Measurements from ENCODE around the gene OSBPL8. TPM values are rescaled to one million over a fixed set of nuclear protein-coding genes. Genes with fewer than 3 reads are reported as not detected.

OSBPL8 gene
- total RNA-seq, 1 donor from 2014 or later = 119 TPM

DNA sequence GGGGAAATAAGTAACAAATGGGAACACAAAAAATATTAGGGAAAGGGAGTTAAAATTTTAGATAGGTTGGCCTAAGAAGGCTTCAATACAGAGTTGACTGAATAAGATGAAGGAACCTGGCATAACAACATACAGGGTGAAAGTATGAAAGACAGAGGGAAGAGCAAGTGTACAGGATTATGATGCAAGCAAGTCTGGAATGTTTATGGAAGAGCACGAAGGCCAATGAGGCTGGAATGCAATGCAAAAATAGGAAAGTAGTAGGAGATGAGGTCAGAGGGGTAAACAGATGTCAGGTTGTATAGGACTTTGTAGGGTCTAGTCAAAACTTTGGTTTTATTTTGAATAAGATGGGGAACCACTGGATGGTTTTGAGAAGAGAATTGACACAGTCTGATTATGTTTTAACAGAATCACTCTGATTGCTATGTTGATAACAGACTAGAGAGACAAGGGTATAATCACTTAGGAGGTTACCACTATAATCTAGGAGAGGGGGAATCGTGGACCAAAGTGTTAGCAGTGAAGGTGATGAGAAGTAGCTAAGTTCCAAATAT, 96.8 kb downstream of the OSBPL8 start:
- H2AFZ ChIP-seq (ENCODE audit: low read depth, low read length) = no peak overlapping the region
- Mint-ChIP-seq H3K4me3 (ENCODE audit: unreplicated experiment) (no peak overlapping the region), H3K36me3 (ENCODE audit: low read depth, unreplicated experiment) (no peaks in the 10 kb centered on the region), H3K9me3 (ENCODE audit: unreplicated experiment) (no peaks in the 10 kb centered on the region), H3K4me1 (ENCODE audit: low read depth, unreplicated experiment) (peaks cover 19% of the 10 kb centered on the region), H3K27me3 (ENCODE audit: low read depth, unreplicated experiment) (no peaks in the 10 kb centered on the region), H3K27ac (ENCODE audit: unreplicated experiment) (no peak overlapping the region)
- FAIRE-seq = no peak
- no peaks in the 10 kb centered on the region for H3K9me3 ChIP-seq (ENCODE audit: insufficient read depth, low read depth, low read length)
- no peak overlapping the region for H3K4me3 ChIP-seq (ENCODE audit: insufficient read depth, low read depth, low read length)
- no peak overlapping the region for H3K27ac ChIP-seq (ENCODE audit: low read depth, low read length)
- H3K27me3 ChIP-seq (ENCODE audit: insufficient read depth, low read length) = no peaks in the 10 kb centered on the region
- no peak for TF ChIP-seq CTCF (IDR thresholded peaks at IDR 0.05; ENCODE audit: insufficient read depth, low read depth, low read length)
- no peak for TF ChIP-seq EZH2 (IDR thresholded peaks at IDR 0.05; ENCODE audit: insufficient read depth, low read length)
- DNase-seq (ENCODE audit: low read depth) = no peak
- no peaks in the 10 kb centered on the region for H3K4me1 ChIP-seq (ENCODE audit: insufficient read depth, low read length)
- H4K20me1 ChIP-seq (ENCODE audit: insufficient read depth, low read length) = peaks cover 6% of the 10 kb centered on the region
- no peak overlapping the region for H3K9ac ChIP-seq (ENCODE audit: low read length)
- no peaks in the 10 kb centered on the region for H3K36me3 ChIP-seq (ENCODE audit: insufficient read depth, low read length)
- H3K79me2 ChIP-seq (ENCODE audit: insufficient read depth, low read length) = peaks cover 33% of the 10 kb centered on the region
- H3K4me2 ChIP-seq (ENCODE audit: low read length) = no peak overlapping the region

DNA sequence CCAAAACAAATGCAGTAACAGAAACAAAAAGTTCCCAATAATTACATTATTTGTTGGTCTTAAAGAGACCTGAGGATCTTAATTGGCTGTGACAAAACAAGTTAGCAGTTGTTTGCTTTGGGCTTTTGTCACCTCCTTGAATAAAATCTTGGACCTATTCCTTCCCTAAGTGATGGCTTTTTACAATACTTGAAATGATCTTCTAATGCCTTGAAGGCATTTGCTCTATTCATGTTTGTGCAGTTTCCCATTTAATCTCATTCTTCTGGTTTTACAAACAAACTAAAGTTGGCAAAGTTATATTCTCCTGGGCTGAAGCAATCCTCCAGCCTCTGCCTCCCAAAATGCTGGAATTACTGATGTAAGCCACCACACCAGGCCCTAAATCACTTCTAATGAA, 98.8 kb downstream of the OSBPL8 start:
- Histone ChIP-seq H3K9me3 (ENCODE audit: insufficient read depth, low read depth, low read length) (no peaks in the 10 kb centered on the region), H3K4me2 (ENCODE audit: low read length) (no peak overlapping the region), H3K27me3 (ENCODE audit: insufficient read depth, low read length) (no peaks in the 10 kb centered on the region), H3K36me3 (ENCODE audit: insufficient read depth, low read length) (no peaks in the 10 kb centered on the region), H3K79me2 (ENCODE audit: insufficient read depth, low read length) (peaks cover 32% of the 10 kb centered on the region), H2AFZ (ENCODE audit: low read depth, low read length) (no peak overlapping the region), H3K9ac (ENCODE audit: low read length) (no peak overlapping the region), H4K20me1 (ENCODE audit: insufficient read depth, low read length) (peaks cover 6% of the 10 kb centered on the region), H3K4me1 (ENCODE audit: insufficient read depth, low read length) (no peaks in the 10 kb centered on the region), H3K4me3 (ENCODE audit: insufficient read depth, low read depth, low read length) (no peak overlapping the region), H3K27ac (ENCODE audit: low read depth, low read length) (no peak overlapping the region)
- H3K4me1 Mint-ChIP-seq (ENCODE audit: low read depth, unreplicated experiment) = peaks cover 15% of the 10 kb centered on the region
- no peaks in the 10 kb centered on the region for H3K9me3 Mint-ChIP-seq (ENCODE audit: unreplicated experiment)
- DNase-seq (ENCODE audit: low read depth) (no peak), FAIRE-seq (no peak)
- H3K4me3 Mint-ChIP-seq (ENCODE audit: unreplicated experiment) = no peak overlapping the region
- no peak overlapping the region for H3K27ac Mint-ChIP-seq (ENCODE audit: unreplicated experiment)
- TF ChIP-seq EZH2 (IDR thresholded peaks at IDR 0.05; ENCODE audit: insufficient read depth, low read length) (no peak), CTCF (IDR thresholded peaks at IDR 0.05; ENCODE audit: insufficient read depth, low read depth, low read length) (no peak)
- no peaks in the 10 kb centered on the region for H3K36me3 Mint-ChIP-seq (ENCODE audit: low read depth, unreplicated experiment)
- H3K27me3 Mint-ChIP-seq (ENCODE audit: low read depth, unreplicated experiment) = no peaks in the 10 kb centered on the region

GRCh38 chr12:76457818-76458217, 101.8 kb downstream of the OSBPL8 start:
- Histone ChIP-seq H3K4me3 (ENCODE audit: insufficient read depth, low read depth, low read length) (no peak overlapping the region), H3K4me2 (ENCODE audit: low read length) (no peak overlapping the region), H3K36me3 (ENCODE audit: insufficient read depth, low read length) (no peaks in the 10 kb centered on the region), H2AFZ (ENCODE audit: low read depth, low read length) (no peak overlapping the region), H3K9me3 (ENCODE audit: insufficient read depth, low read depth, low read length) (no peaks in the 10 kb centered on the region), H3K27me3 (ENCODE audit: insufficient read depth, low read length) (no peaks in the 10 kb centered on the region), H3K4me1 (ENCODE audit: insufficient read depth, low read length) (peaks cover 5% of the 10 kb centered on the region), H4K20me1 (ENCODE audit: insufficient read depth, low read length) (peaks cover 6% of the 10 kb centered on the region), H3K27ac (ENCODE audit: low read depth, low read length) (no peak overlapping the region), H3K9ac (ENCODE audit: low read length) (no peak overlapping the region), H3K79me2 (ENCODE audit: insufficient read depth, low read length) (peaks cover 21% of the 10 kb centered on the region)
- Mint-ChIP-seq H3K4me3 (ENCODE audit: unreplicated experiment) (no peak overlapping the region), H3K27me3 (ENCODE audit: low read depth, unreplicated experiment) (no peaks in the 10 kb centered on the region), H3K4me1 (ENCODE audit: low read depth, unreplicated experiment) (peaks cover 19% of the 10 kb centered on the region), H3K27ac (ENCODE audit: unreplicated experiment) (no peak overlapping the region), H3K9me3 (ENCODE audit: unreplicated experiment) (no peaks in the 10 kb centered on the region), H3K36me3 (ENCODE audit: low read depth, unreplicated experiment) (no peaks in the 10 kb centered on the region)
- TF ChIP-seq EZH2 (IDR thresholded peaks at IDR 0.05; ENCODE audit: insufficient read depth, low read length) (no peak), CTCF (IDR thresholded peaks at IDR 0.05; ENCODE audit: insufficient read depth, low read depth, low read length) (no peak)
- DNase-seq (ENCODE audit: low read depth) (no peak), FAIRE-seq (no peak)

Data from astrocyte (in vitro differentiated cells and primary cell).